WTC11 (cell line): Measurements from ENCODE around the gene U2AF2.

Experiments
- ATF1 ChIP-seq: sonication (generic); formaldehyde crosslinking; IDR thresholded peaks from 2 replicates; pipeline ENCODE4 v1.8.1; 2023; ENCODE audit warnings: mild to moderate bottlenecking, moderate library complexity, missing genetic modification reagents
- CREB1 ChIP-seq: sonication (generic); formaldehyde crosslinking; IDR thresholded peaks from 2 replicates; pipeline ENCODE4 v1.8.0; 2023; ENCODE audit warnings: mild to moderate bottlenecking, missing genetic modification reagents
- ESRRA ChIP-seq: sonication (generic); formaldehyde crosslinking; IDR thresholded peaks from 2 replicates; pipeline ENCODE4 v1.8.1; 2022; ENCODE audit warnings: mild to moderate bottlenecking, missing genetic modification reagents, borderline replicate concordance
- FOXJ3 ChIP-seq: sonication (generic); formaldehyde crosslinking; IDR thresholded peaks from 2 replicates; pipeline ENCODE4 v1.9.0; 2021; ENCODE audit warnings: missing genetic modification reagents, mild to moderate bottlenecking, borderline replicate concordance
- ZNF121 ChIP-seq: sonication (generic); formaldehyde crosslinking; IDR thresholded peaks from 2 replicates; pipeline ENCODE4 v1.8.0; 2023; ENCODE audit warnings: missing genetic modification reagents
- ZNF138 ChIP-seq: sonication (generic); formaldehyde crosslinking; conservative IDR thresholded peaks from 2 replicates; pipeline ENCODE4 v1.8.1; 2022; ENCODE audit warnings: mild to moderate bottlenecking, moderate library complexity, missing genetic modification reagents
- ZNF232 ChIP-seq: sonication (generic); formaldehyde crosslinking; IDR thresholded peaks from 2 replicates; pipeline ENCODE4 v1.8.0; 2022; ENCODE audit warnings: mild to moderate bottlenecking, missing genetic modification reagents
- ZNF396 ChIP-seq: fragments of 250-450 bp; sonication (Bioruptor Pico); IDR thresholded peaks from 2 replicates; pipeline ENCODE4 v1.8.0; 2021; ENCODE audit warnings: mild to moderate bottlenecking, moderate library complexity, borderline replicate concordance
- TF ChIP-seq, protein P1 (sequence below): fragments of 200-600 bp; IDR thresholded peaks from 2 replicates; pipeline ENCODE4 v1.8.0; 2022; ENCODE audit warnings: antibody characterized with exemption
- TF ChIP-seq, protein P2 (sequence below): sonication (generic); formaldehyde crosslinking; IDR thresholded peaks from 2 replicates; pipeline ENCODE4 v1.8.1; 2023; ENCODE audit warnings: mild to moderate bottlenecking, missing genetic modification reagents, moderate library complexity
- TF ChIP-seq, protein P3 (sequence below): sonication (generic); formaldehyde crosslinking; IDR thresholded peaks from 2 replicates; pipeline ENCODE4 v1.8.1; 2022; ENCODE audit warnings: missing genetic modification reagents, borderline replicate concordance
- TF ChIP-seq, protein P4 (sequence below): sonication (generic); formaldehyde crosslinking; IDR thresholded peaks from 2 replicates; pipeline ENCODE4 v1.8.0; 2022; ENCODE audit warnings: missing genetic modification reagents
- TF ChIP-seq, protein P5 (sequence below): sonication (generic); formaldehyde crosslinking; IDR thresholded peaks from 2 replicates; pipeline ENCODE4 v1.8.1; 2022; ENCODE audit warnings: low read depth, mild to moderate bottlenecking, moderate library complexity, missing genetic modification reagents, borderline replicate concordance

DNA sequence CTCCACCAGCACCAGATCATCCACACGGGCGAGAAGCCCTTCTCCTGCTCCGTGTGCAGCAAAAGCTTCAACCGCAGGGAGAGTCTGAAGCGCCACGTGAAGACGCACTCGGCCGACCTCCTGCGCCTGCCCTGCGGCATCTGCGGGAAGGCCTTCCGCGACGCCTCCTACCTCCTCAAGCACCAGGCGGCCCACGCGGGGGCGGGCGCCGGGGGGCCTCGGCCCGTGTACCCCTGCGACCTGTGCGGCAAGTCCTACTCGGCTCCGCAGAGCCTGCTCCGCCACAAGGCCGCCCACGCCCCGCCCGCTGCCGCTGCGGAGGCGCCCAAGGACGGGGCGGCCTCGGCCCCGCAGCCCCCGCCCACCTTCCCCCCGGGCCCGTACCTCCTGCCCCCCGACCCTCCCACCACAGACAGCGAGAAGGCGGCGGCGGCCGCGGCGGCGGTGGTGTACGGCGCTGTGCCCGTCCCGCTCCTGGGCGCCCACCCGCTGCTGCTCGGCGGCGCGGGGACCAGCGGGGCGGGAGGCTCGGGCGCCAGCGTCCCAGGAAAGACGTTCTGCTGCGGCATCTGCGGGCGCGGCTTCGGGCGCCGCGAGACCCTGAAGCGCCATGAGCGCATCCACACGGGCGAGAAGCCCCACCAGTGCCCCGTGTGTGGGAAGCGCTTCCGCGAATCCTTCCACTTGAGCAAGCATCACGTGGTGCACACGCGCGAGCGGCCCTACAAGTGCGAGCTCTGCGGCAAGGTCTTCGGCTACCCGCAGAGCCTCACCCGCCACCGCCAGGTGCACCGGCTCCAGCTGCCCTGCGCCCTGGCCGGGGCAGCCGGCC lies 39.9 kb upstream of the U2AF2 start:
- TF ChIP-seq ZNF138 (CRISPR knock-in tag) = no peak
- TF ChIP-seq ZNF121 (CRISPR knock-in tag) = no peak
- TF ChIP-seq, protein P1, sequence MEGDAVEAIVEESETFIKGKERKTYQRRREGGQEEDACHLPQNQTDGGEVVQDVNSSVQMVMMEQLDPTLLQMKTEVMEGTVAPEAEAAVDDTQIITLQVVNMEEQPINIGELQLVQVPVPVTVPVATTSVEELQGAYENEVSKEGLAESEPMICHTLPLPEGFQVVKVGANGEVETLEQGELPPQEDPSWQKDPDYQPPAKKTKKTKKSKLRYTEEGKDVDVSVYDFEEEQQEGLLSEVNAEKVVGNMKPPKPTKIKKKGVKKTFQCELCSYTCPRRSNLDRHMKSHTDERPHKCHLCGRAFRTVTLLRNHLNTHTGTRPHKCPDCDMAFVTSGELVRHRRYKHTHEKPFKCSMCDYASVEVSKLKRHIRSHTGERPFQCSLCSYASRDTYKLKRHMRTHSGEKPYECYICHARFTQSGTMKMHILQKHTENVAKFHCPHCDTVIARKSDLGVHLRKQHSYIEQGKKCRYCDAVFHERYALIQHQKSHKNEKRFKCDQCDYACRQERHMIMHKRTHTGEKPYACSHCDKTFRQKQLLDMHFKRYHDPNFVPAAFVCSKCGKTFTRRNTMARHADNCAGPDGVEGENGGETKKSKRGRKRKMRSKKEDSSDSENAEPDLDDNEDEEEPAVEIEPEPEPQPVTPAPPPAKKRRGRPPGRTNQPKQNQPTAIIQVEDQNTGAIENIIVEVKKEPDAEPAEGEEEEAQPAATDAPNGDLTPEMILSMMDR = no peak
- no peak for TF ChIP-seq ATF1 (CRISPR knock-in tag)
- no peak for TF ChIP-seq ZNF396 (CRISPR knock-in tag)
- TF ChIP-seq, protein P2, sequence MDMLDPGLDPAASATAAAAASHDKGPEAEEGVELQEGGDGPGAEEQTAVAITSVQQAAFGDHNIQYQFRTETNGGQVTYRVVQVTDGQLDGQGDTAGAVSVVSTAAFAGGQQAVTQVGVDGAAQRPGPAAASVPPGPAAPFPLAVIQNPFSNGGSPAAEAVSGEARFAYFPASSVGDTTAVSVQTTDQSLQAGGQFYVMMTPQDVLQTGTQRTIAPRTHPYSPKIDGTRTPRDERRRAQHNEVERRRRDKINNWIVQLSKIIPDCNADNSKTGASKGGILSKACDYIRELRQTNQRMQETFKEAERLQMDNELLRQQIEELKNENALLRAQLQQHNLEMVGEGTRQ (CRISPR knock-in tag) = no peak
- TF ChIP-seq, protein P3, sequence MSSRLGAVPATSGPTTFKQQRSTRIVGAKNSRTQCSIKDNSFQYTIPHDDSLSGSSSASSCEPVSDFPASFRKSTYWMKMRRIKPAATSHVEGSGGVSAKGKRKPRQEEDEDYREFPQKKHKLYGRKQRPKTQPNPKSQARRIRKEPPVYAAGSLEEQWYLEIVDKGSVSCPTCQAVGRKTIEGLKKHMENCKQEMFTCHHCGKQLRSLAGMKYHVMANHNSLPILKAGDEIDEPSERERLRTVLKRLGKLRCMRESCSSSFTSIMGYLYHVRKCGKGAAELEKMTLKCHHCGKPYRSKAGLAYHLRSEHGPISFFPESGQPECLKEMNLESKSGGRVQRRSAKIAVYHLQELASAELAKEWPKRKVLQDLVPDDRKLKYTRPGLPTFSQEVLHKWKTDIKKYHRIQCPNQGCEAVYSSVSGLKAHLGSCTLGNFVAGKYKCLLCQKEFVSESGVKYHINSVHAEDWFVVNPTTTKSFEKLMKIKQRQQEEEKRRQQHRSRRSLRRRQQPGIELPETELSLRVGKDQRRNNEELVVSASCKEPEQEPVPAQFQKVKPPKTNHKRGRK (CRISPR knock-in tag) = no peak
- no peak for TF ChIP-seq ESRRA (CRISPR knock-in tag)
- TF ChIP-seq, protein P4, sequence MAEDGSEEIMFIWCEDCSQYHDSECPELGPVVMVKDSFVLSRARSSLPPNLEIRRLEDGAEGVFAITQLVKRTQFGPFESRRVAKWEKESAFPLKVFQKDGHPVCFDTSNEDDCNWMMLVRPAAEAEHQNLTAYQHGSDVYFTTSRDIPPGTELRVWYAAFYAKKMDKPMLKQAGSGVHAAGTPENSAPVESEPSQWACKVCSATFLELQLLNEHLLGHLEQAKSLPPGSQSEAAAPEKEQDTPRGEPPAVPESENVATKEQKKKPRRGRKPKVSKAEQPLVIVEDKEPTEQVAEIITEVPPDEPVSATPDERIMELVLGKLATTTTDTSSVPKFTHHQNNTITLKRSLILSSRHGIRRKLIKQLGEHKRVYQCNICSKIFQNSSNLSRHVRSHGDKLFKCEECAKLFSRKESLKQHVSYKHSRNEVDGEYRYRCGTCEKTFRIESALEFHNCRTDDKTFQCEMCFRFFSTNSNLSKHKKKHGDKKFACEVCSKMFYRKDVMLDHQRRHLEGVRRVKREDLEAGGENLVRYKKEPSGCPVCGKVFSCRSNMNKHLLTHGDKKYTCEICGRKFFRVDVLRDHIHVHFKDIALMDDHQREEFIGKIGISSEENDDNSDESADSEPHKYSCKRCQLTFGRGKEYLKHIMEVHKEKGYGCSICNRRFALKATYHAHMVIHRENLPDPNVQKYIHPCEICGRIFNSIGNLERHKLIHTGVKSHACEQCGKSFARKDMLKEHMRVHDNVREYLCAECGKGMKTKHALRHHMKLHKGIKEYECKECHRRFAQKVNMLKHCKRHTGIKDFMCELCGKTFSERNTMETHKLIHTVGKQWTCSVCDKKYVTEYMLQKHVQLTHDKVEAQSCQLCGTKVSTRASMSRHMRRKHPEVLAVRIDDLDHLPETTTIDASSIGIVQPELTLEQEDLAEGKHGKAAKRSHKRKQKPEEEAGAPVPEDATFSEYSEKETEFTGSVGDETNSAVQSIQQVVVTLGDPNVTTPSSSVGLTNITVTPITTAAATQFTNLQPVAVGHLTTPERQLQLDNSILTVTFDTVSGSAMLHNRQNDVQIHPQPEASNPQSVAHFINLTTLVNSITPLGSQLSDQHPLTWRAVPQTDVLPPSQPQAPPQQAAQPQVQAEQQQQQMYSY (CRISPR knock-in tag) = no peak
- TF ChIP-seq ZNF232 = no peak
- no peak for TF ChIP-seq FOXJ3
- no peak for TF ChIP-seq CREB1
- TF ChIP-seq, protein P5, sequence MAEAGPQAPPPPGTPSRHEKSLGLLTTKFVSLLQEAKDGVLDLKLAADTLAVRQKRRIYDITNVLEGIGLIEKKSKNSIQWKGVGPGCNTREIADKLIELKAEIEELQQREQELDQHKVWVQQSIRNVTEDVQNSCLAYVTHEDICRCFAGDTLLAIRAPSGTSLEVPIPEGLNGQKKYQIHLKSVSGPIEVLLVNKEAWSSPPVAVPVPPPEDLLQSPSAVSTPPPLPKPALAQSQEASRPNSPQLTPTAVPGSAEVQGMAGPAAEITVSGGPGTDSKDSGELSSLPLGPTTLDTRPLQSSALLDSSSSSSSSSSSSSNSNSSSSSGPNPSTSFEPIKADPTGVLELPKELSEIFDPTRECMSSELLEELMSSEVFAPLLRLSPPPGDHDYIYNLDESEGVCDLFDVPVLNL (CRISPR knock-in tag) = no peak
